HEK293 (cell line): ENCODE results near the gene PPP6C.

ENCODE experiments used
- CTCF ChIA-PET: fragments of 350-600 bp; formaldehyde crosslinking; extraction: SDS; loops from one replicate; lab custom pipeline; 2021; ENCODE audit warnings: antibody characterized with exemption; lab: Yijun Ruan, JAX
- POLR2A ChIA-PET: fragments of 300-600 bp; formaldehyde crosslinking; extraction: SDS; loops from one replicate; lab custom pipeline; 2020; ENCODE audit warnings: antibody characterized with exemption, inconsistent platforms; lab: Yijun Ruan, JAX
- H3K27ac ChIP-seq: fragments of 200-500 bp; sonication (Bioruptor generic); 2 replicates; pipeline ENCODE4 v1.5.1; 2014; ENCODE audit warnings: low read depth, low read length, control low read depth, inconsistent platforms; ENCODE audit errors: extremely low read depth
- H3K36me3 ChIP-seq, 2 experiments: fragments of 200-500 bp in 1 of 2; sonication (Bioruptor generic) in 1 of 2; 1 replicate in 1 of 2; 2 replicates in 1 of 2; pipeline ENCODE4 v1.5.1; 2014 to 2017; ENCODE audit warnings: inconsistent platforms in 2 of 2, low read length in 2 of 2; ENCODE audit not compliant: control insufficient read depth in 2 of 2, insufficient read depth in 1 of 2
- H3K4me1 ChIP-seq: fragments of 200-500 bp; sonication (Bioruptor generic); 2 replicates; pipeline ENCODE4 v1.5.1; 2014; ENCODE audit warnings: mild to moderate bottlenecking, low read length, inconsistent platforms; ENCODE audit not compliant: control insufficient read depth, insufficient read depth
- H3K4me3 ChIP-seq: 2 replicates; pipeline ENCODE4 v1.5.1; 2011; ENCODE audit warnings: low read depth, mild to moderate bottlenecking, control low read depth, low read length, moderate library complexity
- H3K9me3 ChIP-seq: fragments of 200-500 bp; sonication (Bioruptor generic); 2 replicates; pipeline ENCODE4 v1.5.1; 2014; ENCODE audit warnings: low read depth, low read length, inconsistent platforms; ENCODE audit not compliant: control insufficient read depth, insufficient read depth
- ELK4 ChIP-seq: IDR thresholded peaks from 2 replicates; pipeline ENCODE4 v1.6.1; 2011; ENCODE audit warnings: mild to moderate bottlenecking, low read depth, low read length, borderline replicate concordance
- KLF7 ChIP-seq: fragments of 450-650 bp; formaldehyde crosslinking; IDR thresholded peaks from 2 replicates; pipeline ENCODE4 v1.5.1; 2016; ENCODE audit warnings: missing biosample characterization, missing genetic modification characterization, borderline replicate concordance
- MZF1 ChIP-seq: fragments of 450-650 bp; formaldehyde crosslinking; IDR thresholded peaks from 2 replicates; pipeline ENCODE4 v1.5.1; 2017; ENCODE audit warnings: missing biosample characterization, missing genetic modification characterization, borderline replicate concordance
- PRDM1 ChIP-seq: fragments of 450-650 bp; formaldehyde crosslinking; IDR thresholded peaks from 2 replicates; pipeline ENCODE4; 2016; ENCODE audit warnings: missing biosample characterization, missing genetic modification characterization
- SETDB1 ChIP-seq: IDR thresholded peaks from one replicate; pipeline ENCODE4 v1.6.1; 2017; ENCODE audit warnings: mild to moderate bottlenecking, low read length, moderate library complexity, mixed read lengths; ENCODE audit not compliant: insufficient read length
- ZBTB21 ChIP-seq: fragments of 450-650 bp; formaldehyde crosslinking; IDR thresholded peaks from 2 replicates; pipeline ENCODE4 v1.5.1; 2017; ENCODE audit warnings: missing biosample characterization, missing genetic modification characterization
- ZFP41 ChIP-seq: fragments of 450-650 bp; formaldehyde crosslinking; IDR thresholded peaks from 2 replicates; pipeline ENCODE4 v1.5.1; 2016; ENCODE audit warnings: missing biosample characterization, missing genetic modification characterization, borderline replicate concordance
- ZNF121 ChIP-seq: fragments of 450-650 bp; formaldehyde crosslinking; IDR thresholded peaks from 2 replicates; pipeline ENCODE4 v1.5.1; 2016; ENCODE audit warnings: missing biosample characterization, missing genetic modification characterization
- ZNF132 ChIP-seq: fragments of 450-650 bp; formaldehyde crosslinking; IDR thresholded peaks from 2 replicates; pipeline ENCODE4 v1.5.1; 2017; ENCODE audit warnings: missing biosample characterization, missing genetic modification characterization, borderline replicate concordance
- ZNF140 ChIP-seq: fragments of 450-650 bp; formaldehyde crosslinking; IDR thresholded peaks from 2 replicates; pipeline ENCODE4 v1.5.1; 2016; ENCODE audit warnings: missing biosample characterization, missing genetic modification characterization
- ZNF184 ChIP-seq: fragments of 450-650 bp; IDR thresholded peaks from 2 replicates; pipeline ENCODE4 v1.5.1; 2018; ENCODE audit warnings: missing biosample characterization, mild to moderate bottlenecking, missing genetic modification characterization
- ZNF202 ChIP-seq: fragments of 450-650 bp; formaldehyde crosslinking; IDR thresholded peaks from 2 replicates; pipeline ENCODE4 v1.5.1; 2016; ENCODE audit warnings: missing biosample characterization, missing genetic modification characterization, borderline replicate concordance
- ZNF48 ChIP-seq: fragments of 450-650 bp; formaldehyde crosslinking; IDR thresholded peaks from 2 replicates; pipeline ENCODE4 v1.5.1; 2016; ENCODE audit warnings: missing biosample characterization, missing genetic modification characterization
- ZNF544 ChIP-seq: fragments of 450-650 bp; formaldehyde crosslinking; IDR thresholded peaks from 2 replicates; pipeline ENCODE4 v1.5.0; 2017; ENCODE audit warnings: missing biosample characterization, missing genetic modification characterization
- ZNF571 ChIP-seq: fragments of 450-650 bp; formaldehyde crosslinking; IDR thresholded peaks from 2 replicates; pipeline ENCODE4 v1.5.0; 2017; ENCODE audit warnings: missing biosample characterization, missing genetic modification characterization
- ZNF670 ChIP-seq: fragments of 450-650 bp; formaldehyde crosslinking; IDR thresholded peaks from 2 replicates; pipeline ENCODE4 v1.5.1; 2016; ENCODE audit warnings: missing biosample characterization, missing genetic modification characterization, low read depth
- ZNF837 ChIP-seq: fragments of 450-650 bp; formaldehyde crosslinking; IDR thresholded peaks from 2 replicates; pipeline ENCODE4 v1.5.1; 2016; ENCODE audit warnings: missing biosample characterization, missing genetic modification characterization
- TF ChIP-seq, protein P1 (sequence below): fragments of 450-650 bp; formaldehyde crosslinking; IDR thresholded peaks from 2 replicates; pipeline ENCODE4 v1.5.1; 2016; ENCODE audit warnings: missing biosample characterization, missing genetic modification characterization
- TF ChIP-seq, protein P2 (sequence below): fragments of 450-650 bp; formaldehyde crosslinking; IDR thresholded peaks from 2 replicates; pipeline ENCODE4 v1.5.1; 2016; ENCODE audit warnings: missing biosample characterization, missing genetic modification characterization
- TF ChIP-seq, protein P3 (sequence below): fragments of 450-650 bp; formaldehyde crosslinking; IDR thresholded peaks from 2 replicates; pipeline ENCODE4 v1.5.1; 2016; ENCODE audit warnings: missing biosample characterization, missing genetic modification characterization
- TF ChIP-seq, protein P4 (sequence below): sonication (generic); formaldehyde crosslinking; IDR thresholded peaks from 2 replicates; pipeline ENCODE4 v1.8.1; 2022; ENCODE audit warnings: mild to moderate bottlenecking, moderate library complexity, missing genetic modification reagents
- TF ChIP-seq, protein P5 (sequence below): fragments of 450-650 bp; formaldehyde crosslinking; IDR thresholded peaks from 2 replicates; pipeline ENCODE4 v1.5.1; 2016; ENCODE audit warnings: missing biosample characterization, missing genetic modification characterization

Gene PPP6C

GRCh38 chr9:125133403-125134329, 55.9 kb downstream of the PPP6C start:
- Histone ChIP-seq H3K4me1 (no peaks in the 10 kb centered on the region), H3K27ac (no peak overlapping the region), H3K4me3 (no peak overlapping the region), H3K9me3 (no peaks in the 10 kb centered on the region), H3K36me3 (no peaks in the 10 kb centered on the region; a peak in 1 of 3 replicates)
- ChIA-PET POLR2A (no interaction called here), CTCF (interaction anchor here (0.6 to 1.2 kb wide), 3 partner anchors 13 to 281 kb away, joined by 3 to 6 read pairs (median 4); partner anchors contain the start of gene WDR38)
- TF ChIP-seq, protein P1, sequence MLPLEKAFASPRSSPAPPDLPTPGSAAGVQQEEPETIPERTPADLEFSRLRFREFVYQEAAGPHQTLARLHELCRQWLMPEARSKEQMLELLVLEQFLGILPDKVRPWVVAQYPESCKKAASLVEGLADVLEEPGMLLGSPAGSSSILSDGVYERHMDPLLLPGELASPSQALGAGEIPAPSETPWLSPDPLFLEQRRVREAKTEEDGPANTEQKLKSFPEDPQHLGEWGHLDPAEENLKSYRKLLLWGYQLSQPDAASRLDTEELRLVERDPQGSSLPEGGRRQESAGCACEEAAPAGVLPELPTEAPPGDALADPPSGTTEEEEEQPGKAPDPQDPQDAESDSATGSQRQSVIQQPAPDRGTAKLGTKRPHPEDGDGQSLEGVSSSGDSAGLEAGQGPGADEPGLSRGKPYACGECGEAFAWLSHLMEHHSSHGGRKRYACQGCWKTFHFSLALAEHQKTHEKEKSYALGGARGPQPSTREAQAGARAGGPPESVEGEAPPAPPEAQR (tag by site-specific recombination), result no peak
- TF ChIP-seq SETDB1 (peak; percentile 15), ZNF184 (tag by site-specific recombination) (peak; percentile 98), ZNF132 (tag by site-specific recombination) (no peak)
- TF ChIP-seq, protein P2, sequence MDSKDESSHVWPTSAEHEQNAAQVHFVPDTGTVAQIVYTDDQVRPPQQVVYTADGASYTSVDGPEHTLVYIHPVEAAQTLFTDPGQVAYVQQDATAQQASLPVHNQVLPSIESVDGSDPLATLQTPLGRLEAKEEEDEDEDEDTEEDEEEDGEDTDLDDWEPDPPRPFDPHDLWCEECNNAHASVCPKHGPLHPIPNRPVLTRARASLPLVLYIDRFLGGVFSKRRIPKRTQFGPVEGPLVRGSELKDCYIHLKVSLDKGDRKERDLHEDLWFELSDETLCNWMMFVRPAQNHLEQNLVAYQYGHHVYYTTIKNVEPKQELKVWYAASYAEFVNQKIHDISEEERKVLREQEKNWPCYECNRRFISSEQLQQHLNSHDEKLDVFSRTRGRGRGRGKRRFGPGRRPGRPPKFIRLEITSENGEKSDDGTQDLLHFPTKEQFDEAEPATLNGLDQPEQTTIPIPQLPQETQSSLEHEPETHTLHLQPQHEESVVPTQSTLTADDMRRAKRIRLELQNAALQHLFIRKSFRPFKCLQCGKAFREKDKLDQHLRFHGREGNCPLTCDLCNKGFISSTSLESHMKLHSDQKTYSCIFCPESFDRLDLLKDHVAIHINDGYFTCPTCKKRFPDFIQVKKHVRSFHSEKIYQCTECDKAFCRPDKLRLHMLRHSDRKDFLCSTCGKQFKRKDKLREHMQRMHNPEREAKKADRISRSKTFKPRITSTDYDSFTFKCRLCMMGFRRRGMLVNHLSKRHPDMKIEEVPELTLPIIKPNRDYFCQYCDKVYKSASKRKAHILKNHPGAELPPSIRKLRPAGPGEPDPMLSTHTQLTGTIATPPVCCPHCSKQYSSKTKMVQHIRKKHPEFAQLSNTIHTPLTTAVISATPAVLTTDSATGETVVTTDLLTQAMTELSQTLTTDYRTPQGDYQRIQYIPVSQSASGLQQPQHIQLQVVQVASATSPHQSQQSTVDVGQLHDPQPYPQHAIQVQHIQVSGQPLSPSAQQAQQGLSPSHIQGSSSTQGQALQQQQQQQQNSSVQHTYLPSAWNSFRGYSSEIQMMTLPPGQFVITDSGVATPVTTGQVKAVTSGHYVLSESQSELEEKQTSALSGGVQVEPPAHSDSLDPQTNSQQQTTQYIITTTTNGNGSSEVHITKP (tag by site-specific recombination), result no peak

- H3K36me3 ChIP-seq, result no peaks in the 10 kb centered on the region; a peak in 1 of 3 replicates
- no peak overlapping the region for H3K4me3 ChIP-seq
- no peak overlapping the region for H3K27ac ChIP-seq
- TF ChIP-seq KLF7, result no peak
- TF ChIP-seq ELK4, result no peak
- TF ChIP-seq ZNF132 (tag by site-specific recombination), result no peak
- TF ChIP-seq MZF1, result no peak
- TF ChIP-seq ZNF571 (tag by site-specific recombination), result no peak
- TF ChIP-seq, protein P3, sequence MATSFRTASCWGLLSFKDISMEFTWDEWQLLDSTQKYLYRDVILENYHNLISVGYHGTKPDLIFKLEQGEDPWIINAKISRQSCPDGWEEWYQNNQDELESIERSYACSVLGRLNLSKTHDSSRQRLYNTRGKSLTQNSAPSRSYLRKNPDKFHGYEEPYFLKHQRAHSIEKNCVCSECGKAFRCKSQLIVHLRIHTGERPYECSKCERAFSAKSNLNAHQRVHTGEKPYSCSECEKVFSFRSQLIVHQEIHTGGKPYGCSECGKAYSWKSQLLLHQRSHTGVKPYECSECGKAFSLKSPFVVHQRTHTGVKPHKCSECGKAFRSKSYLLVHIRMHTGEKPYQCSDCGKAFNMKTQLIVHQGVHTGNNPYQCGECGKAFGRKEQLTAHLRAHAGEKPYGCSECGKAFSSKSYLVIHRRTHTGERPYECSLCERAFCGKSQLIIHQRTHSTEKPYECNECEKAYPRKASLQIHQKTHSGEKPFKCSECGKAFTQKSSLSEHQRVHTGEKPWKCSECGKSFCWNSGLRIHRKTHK (tag by site-specific recombination), result no peak
- TF ChIP-seq, protein P4, sequence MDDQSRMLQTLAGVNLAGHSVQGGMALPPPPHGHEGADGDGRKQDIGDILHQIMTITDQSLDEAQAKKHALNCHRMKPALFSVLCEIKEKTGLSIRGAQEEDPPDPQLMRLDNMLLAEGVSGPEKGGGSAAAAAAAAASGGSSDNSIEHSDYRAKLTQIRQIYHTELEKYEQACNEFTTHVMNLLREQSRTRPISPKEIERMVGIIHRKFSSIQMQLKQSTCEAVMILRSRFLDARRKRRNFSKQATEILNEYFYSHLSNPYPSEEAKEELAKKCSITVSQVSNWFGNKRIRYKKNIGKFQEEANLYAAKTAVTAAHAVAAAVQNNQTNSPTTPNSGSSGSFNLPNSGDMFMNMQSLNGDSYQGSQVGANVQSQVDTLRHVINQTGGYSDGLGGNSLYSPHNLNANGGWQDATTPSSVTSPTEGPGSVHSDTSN (CRISPR knock-in tag), result no peak
- TF ChIP-seq ZNF544 (tag by site-specific recombination), result no peak
- no peak for TF ChIP-seq ZNF48 (tag by site-specific recombination)
- no peak for TF ChIP-seq ZNF670 (tag by site-specific recombination)
- TF ChIP-seq, protein P5, sequence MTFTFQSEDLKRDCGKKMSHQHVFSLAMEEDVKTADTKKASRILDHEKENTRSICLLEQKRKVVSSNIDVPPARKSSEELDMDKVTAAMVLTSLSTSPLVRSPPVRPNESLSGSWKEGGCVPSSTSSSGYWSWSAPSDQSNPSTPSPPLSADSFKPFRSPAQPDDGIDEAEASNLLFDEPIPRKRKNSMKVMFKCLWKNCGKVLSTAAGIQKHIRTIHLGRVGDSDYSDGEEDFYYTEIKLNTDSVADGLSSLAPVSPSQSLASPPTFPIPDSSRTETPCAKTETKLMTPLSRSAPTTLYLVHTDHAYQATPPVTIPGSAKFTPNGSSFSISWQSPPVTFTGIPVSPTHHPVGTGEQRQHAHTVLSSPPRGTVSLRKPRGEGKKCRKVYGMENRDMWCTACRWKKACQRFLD, result no peak
- no peak for TF ChIP-seq ZNF202
- TF ChIP-seq ZNF837 (tag by site-specific recombination), result no peak
- TF ChIP-seq ZNF140 (tag by site-specific recombination), result no peak
- TF ChIP-seq ZBTB21 (tag by site-specific recombination), result no peak
- no peak for TF ChIP-seq ZNF121 (tag by site-specific recombination)
- no peak for TF ChIP-seq PRDM1 (tag by site-specific recombination)
- no peak for TF ChIP-seq ZFP41 (tag by site-specific recombination)
- ChIA-PET POLR2A (no interaction called here), CTCF (no interaction called here)
- no peaks in the 10 kb centered on the region for H3K4me1 ChIP-seq
- no peaks in the 10 kb centered on the region for H3K9me3 ChIP-seq
Observed at GRCh38 chr9:125131778-125132177, 57.8 kb downstream of the PPP6C start.
